ENCODE measurements around the gene LTB4R2.

DNA sequence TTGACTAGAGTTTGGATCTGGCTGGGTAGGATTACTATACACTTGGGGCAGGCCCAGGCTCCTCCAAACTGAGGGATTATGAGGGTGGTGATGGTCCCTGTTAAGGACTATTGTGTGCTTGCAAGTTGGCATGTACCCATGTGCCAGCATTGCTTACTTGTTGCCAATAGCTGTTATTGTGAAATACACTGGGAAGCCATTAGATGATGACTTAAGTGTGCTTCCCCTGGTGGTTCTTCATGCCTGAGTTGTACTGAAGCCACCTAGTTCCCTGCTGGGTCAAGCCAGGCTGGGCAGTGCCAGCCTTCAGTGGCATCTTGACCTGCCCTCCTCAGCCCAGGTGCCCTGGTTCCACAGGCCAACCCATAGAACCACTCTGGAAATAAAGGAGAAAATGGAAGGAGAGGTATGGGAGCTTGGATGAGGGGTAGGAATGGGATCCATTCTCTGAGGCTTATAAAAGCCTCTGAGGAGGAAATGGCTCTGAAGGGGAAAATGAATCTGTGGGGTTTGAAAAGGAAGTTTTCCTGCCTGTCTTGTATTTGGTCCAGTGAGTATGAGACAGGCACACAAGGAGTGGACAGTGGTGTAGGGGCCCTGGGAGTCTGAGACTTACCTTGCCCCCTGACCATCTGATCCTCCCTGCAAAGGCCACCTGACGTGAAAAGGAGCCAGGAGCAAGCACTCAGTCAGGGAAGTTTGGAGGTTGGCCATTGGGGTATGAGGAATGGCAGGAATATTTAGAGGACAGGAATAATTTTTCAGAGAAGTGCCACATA is 2.1 kb downstream of the LTB4R2 start:
- TF ChIP-seq CTCF (IDR thresholded peaks at IDR 0.05) (no peak), ZFX (IDR thresholded peaks at IDR 0.05; ENCODE audit: borderline replicate concordance) (no peak)

Measured in 22Rv1 (cell line).